NCI-H345 (cell line): Measurements from ENCODE around the gene GPRASP3.

Experiments
- DNase-seq: peaks from one replicate; lab custom pipeline; 2025; lab: John Stamatoyannopoulos, UW

GPRASP3 gene

GRCh38 chrX:102765217-102765616 lies 44.7 kb downstream of the GPRASP3 start:
- DNase-seq = no peak

GRCh38 chrX:102765809-102766208 lies 45.3 kb downstream of the GPRASP3 start:
- no peak for DNase-seq

GRCh38 chrX:102767287-102767686 lies 46.7 kb downstream of the GPRASP3 start:
- DNase-seq = no peak

- peak; percentile 88 for DNase-seq
Observed at GRCh38 chrX:102768987-102769761, 48.6 kb downstream of the GPRASP3 start.
